HepG2 (cell line): ENCODE data around the gene CD300LD.

ENCODE experiments used
- AKAP8 ChIP-seq: sonication (generic); formaldehyde crosslinking; IDR thresholded peaks from 2 replicates; pipeline ENCODE4 v1.5.1; 2020; ENCODE audit warnings: mild to moderate bottlenecking, missing genetic modification reagents
- BRCA1 ChIP-seq: sonication (generic); formaldehyde crosslinking; IDR thresholded peaks from 2 replicates; pipeline ENCODE4 v1.4.0; 2020; ENCODE audit warnings: missing genetic modification reagents
- SP1 ChIP-seq, 2 experiments: fragments of 450-650 bp in 1 of 2; sonication (generic) in 1 of 2; formaldehyde crosslinking in 1 of 2; IDR thresholded peaks; 2 replicates each; pipeline versions ENCODE4 v1.4.0 to v1.6.1; 2016 to 2020; ENCODE audit warnings: missing genetic modification reagents in 1 of 2
- ZC3H4 ChIP-seq: sonication (generic); formaldehyde crosslinking; IDR thresholded peaks from 2 replicates; pipeline ENCODE4 v1.4.0; 2020; ENCODE audit warnings: missing genetic modification reagents, borderline replicate concordance
- ZFP37 ChIP-seq: sonication (generic); formaldehyde crosslinking; IDR thresholded peaks from 2 replicates; pipeline ENCODE4 v1.4.0; 2020; ENCODE audit warnings: missing genetic modification reagents, borderline replicate concordance
- ZNF564 ChIP-seq: sonication (generic); formaldehyde crosslinking; IDR thresholded peaks from 2 replicates; pipeline ENCODE4 v1.8.1; 2023; ENCODE audit warnings: mild to moderate bottlenecking, missing genetic modification reagents
- TF ChIP-seq, protein P1 (sequence below): sonication (generic); formaldehyde crosslinking; IDR thresholded peaks from 2 replicates; pipeline ENCODE4 v1.5.0; 2020; ENCODE audit warnings: mild to moderate bottlenecking, missing genetic modification reagents, moderate library complexity
- TF ChIP-seq, protein P2 (sequence below): sonication (generic); formaldehyde crosslinking; IDR thresholded peaks from 2 replicates; pipeline ENCODE4 v1.4.0; 2020; ENCODE audit warnings: mild to moderate bottlenecking, missing genetic modification reagents, borderline replicate concordance
- TF ChIP-seq, protein P3 (sequence below): sonication (generic); formaldehyde crosslinking; IDR thresholded peaks from 2 replicates; pipeline ENCODE4 v1.4.0; 2020; ENCODE audit warnings: mild to moderate bottlenecking, missing genetic modification reagents

- TF ChIP-seq BRCA1 (CRISPR knock-in tag) (no peak), ZFP37 (CRISPR knock-in tag) (no peak), ZC3H4 (CRISPR knock-in tag) (no peak), ZNF564 (CRISPR knock-in tag) (no peak), AKAP8 (CRISPR knock-in tag) (no peak), SP1 (IDR thresholded peaks at IDR 0.05) (no peak), SP1 (CRISPR knock-in tag; IDR thresholded peaks at IDR 0.05) (no peak)
- TF ChIP-seq, protein P1, sequence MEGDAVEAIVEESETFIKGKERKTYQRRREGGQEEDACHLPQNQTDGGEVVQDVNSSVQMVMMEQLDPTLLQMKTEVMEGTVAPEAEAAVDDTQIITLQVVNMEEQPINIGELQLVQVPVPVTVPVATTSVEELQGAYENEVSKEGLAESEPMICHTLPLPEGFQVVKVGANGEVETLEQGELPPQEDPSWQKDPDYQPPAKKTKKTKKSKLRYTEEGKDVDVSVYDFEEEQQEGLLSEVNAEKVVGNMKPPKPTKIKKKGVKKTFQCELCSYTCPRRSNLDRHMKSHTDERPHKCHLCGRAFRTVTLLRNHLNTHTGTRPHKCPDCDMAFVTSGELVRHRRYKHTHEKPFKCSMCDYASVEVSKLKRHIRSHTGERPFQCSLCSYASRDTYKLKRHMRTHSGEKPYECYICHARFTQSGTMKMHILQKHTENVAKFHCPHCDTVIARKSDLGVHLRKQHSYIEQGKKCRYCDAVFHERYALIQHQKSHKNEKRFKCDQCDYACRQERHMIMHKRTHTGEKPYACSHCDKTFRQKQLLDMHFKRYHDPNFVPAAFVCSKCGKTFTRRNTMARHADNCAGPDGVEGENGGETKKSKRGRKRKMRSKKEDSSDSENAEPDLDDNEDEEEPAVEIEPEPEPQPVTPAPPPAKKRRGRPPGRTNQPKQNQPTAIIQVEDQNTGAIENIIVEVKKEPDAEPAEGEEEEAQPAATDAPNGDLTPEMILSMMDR (CRISPR knock-in tag) = no peak
- TF ChIP-seq, protein P2, sequence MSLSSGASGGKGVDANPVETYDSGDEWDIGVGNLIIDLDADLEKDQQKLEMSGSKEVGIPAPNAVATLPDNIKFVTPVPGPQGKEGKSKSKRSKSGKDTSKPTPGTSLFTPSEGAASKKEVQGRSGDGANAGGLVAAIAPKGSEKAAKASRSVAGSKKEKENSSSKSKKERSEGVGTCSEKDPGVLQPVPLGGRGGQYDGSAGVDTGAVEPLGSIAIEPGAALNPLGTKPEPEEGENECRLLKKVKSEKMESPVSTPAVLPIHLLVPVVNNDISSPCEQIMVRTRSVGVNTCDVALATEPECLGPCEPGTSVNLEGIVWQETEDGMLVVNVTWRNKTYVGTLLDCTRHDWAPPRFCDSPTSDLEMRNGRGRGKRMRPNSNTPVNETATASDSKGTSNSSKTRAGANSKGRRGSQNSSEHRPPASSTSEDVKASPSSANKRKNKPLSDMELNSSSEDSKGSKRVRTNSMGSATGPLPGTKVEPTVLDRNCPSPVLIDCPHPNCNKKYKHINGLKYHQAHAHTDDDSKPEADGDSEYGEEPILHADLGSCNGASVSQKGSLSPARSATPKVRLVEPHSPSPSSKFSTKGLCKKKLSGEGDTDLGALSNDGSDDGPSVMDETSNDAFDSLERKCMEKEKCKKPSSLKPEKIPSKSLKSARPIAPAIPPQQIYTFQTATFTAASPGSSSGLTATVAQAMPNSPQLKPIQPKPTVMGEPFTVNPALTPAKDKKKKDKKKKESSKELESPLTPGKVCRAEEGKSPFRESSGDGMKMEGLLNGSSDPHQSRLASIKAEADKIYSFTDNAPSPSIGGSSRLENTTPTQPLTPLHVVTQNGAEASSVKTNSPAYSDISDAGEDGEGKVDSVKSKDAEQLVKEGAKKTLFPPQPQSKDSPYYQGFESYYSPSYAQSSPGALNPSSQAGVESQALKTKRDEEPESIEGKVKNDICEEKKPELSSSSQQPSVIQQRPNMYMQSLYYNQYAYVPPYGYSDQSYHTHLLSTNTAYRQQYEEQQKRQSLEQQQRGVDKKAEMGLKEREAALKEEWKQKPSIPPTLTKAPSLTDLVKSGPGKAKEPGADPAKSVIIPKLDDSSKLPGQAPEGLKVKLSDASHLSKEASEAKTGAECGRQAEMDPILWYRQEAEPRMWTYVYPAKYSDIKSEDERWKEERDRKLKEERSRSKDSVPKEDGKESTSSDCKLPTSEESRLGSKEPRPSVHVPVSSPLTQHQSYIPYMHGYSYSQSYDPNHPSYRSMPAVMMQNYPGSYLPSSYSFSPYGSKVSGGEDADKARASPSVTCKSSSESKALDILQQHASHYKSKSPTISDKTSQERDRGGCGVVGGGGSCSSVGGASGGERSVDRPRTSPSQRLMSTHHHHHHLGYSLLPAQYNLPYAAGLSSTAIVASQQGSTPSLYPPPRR (CRISPR knock-in tag) = no peak
- TF ChIP-seq, protein P3, sequence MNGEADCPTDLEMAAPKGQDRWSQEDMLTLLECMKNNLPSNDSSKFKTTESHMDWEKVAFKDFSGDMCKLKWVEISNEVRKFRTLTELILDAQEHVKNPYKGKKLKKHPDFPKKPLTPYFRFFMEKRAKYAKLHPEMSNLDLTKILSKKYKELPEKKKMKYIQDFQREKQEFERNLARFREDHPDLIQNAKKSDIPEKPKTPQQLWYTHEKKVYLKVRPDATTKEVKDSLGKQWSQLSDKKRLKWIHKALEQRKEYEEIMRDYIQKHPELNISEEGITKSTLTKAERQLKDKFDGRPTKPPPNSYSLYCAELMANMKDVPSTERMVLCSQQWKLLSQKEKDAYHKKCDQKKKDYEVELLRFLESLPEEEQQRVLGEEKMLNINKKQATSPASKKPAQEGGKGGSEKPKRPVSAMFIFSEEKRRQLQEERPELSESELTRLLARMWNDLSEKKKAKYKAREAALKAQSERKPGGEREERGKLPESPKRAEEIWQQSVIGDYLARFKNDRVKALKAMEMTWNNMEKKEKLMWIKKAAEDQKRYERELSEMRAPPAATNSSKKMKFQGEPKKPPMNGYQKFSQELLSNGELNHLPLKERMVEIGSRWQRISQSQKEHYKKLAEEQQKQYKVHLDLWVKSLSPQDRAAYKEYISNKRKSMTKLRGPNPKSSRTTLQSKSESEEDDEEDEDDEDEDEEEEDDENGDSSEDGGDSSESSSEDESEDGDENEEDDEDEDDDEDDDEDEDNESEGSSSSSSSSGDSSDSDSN (CRISPR knock-in tag) = no peak
Measured at GRCh38 chr17:74606050-74606449, 14.0 kb upstream of the CD300LD start.
